Fibroblast of the aortic adventitia (primary cell): Measurements from ENCODE around the gene DCD. TPM values are rescaled to one million over a fixed set of nuclear protein-coding genes. Genes with fewer than 3 reads are reported as not detected.

Experiments
- DNase-seq: peaks from one replicate; pipeline ENCODE4 v3.0.0-alpha.2; 2010; ENCODE audit warnings: low read depth
- H3K4me3 ChIP-seq: 2 replicates; pipeline ENCODE4 v1.5.1; 2011; ENCODE audit warnings: low read depth, mild to moderate bottlenecking, control low read depth, low read length, moderate library complexity
- total RNA-seq: library from RNA; depleted of rRNA; stranded (reverse); fragments of >200 nt; gene quantifications from 2 replicates; pipeline ENCODE4 v1.2.3, GENCODE V29; 2012; ENCODE audit warnings: low replicate concordance
- TF ChIP-seq, protein P1 (sequence below): IDR thresholded peaks from 2 replicates; pipeline ENCODE4 v1.5.1; 2011; ENCODE audit warnings: mild to moderate bottlenecking, low read length, control low read depth, inconsistent platforms; ENCODE audit not compliant: insufficient read depth

DCD gene
- total RNA-seq, 1 donor, result not detected

- no peak overlapping the region for H3K4me3 ChIP-seq
- DNase-seq, result no peak
- TF ChIP-seq, protein P1, sequence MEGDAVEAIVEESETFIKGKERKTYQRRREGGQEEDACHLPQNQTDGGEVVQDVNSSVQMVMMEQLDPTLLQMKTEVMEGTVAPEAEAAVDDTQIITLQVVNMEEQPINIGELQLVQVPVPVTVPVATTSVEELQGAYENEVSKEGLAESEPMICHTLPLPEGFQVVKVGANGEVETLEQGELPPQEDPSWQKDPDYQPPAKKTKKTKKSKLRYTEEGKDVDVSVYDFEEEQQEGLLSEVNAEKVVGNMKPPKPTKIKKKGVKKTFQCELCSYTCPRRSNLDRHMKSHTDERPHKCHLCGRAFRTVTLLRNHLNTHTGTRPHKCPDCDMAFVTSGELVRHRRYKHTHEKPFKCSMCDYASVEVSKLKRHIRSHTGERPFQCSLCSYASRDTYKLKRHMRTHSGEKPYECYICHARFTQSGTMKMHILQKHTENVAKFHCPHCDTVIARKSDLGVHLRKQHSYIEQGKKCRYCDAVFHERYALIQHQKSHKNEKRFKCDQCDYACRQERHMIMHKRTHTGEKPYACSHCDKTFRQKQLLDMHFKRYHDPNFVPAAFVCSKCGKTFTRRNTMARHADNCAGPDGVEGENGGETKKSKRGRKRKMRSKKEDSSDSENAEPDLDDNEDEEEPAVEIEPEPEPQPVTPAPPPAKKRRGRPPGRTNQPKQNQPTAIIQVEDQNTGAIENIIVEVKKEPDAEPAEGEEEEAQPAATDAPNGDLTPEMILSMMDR, result no peak
Measured at GRCh38 chr12:54684636-54685630, 36.8 kb upstream of the DCD start.

DNA sequence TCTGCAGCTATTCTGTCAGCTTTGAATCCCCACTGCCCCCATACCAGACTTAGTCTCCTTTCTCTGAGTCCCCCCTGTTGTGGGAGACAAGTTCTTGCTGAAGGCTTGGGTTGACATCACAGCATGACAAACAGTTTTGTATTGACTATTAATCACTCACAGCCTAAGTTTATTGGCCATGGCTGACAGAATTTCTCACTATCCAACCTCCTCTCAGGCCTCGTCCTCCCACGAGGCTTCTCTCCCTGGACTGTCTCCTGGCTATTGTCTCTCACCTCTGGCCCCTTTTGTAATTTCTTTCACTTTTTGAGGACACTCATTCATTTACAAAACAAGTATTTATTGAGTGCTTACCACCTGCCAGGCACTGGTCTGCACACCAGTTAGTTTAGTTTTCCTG, 35.2 kb upstream of the DCD start:
- H3K4me3 ChIP-seq, result no peak overlapping the region
- no peak for DNase-seq
- TF ChIP-seq, protein P1, result no peak

- no peak for DNase-seq
- no peak overlapping the region for H3K4me3 ChIP-seq
- TF ChIP-seq, protein P1, result no peak
Measured at GRCh38 chr12:54682674-54683073, 34.5 kb upstream of the DCD start.

- no peak overlapping the region for H3K4me3 ChIP-seq
- DNase-seq, result peak; percentile 1
- TF ChIP-seq, protein P1, result peak; percentile 50
Measured at GRCh38 chr12:54680374-54680773, 32.2 kb upstream of the DCD start.

DNA sequence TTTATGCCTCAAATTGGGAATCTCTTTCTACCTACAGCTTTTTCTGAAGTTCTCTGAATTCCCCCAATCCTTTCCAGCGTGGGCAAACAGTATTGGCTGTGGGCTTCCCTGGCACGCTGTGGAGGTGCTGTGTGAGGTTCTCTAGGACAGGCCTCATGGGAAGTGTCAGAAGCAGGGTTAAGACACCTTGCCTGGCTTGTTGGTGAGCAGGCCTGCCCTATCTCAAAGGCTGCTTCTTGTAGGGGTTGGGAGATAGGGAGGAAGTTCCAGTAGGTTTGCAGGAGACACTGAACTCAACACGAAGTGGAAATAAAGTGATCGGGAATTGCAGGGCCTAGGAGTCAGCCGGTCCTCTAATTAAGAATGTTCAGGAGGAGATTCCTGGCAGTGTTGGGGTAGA, 30.0 kb upstream of the DCD start:
- DNase-seq, result no peak
- H3K4me3 ChIP-seq, result no peak overlapping the region
- TF ChIP-seq, protein P1, result no peak

- no peak overlapping the region for H3K4me3 ChIP-seq
- TF ChIP-seq, protein P1, result no peak
- no peak for DNase-seq
Measured at GRCh38 chr12:54667945-54668344, 19.8 kb upstream of the DCD start.
